Esophagus mucosa (tissue), 1 donor: ENCODE measurements around the gene MAP4K2. TPM values are rescaled to one million over a fixed set of nuclear protein-coding genes. Genes with fewer than 3 reads are reported as not detected.

ENCODE experiments used
- ATAC-seq: fragments of 200-7000 bp; cut with Tn5 transposase; one replicate; pipeline ENCODE4 v1.9.1; 2020
- total RNA-seq: library from RNA; stranded (reverse); gene quantifications from one replicate; pipeline ENCODE4 v1.2.4, GENCODE V29; 2023
- donor health status: DM: yes; HTN: yes; CAD: no.

The MAP4K2 gene
- total RNA-seq, 1 donor from 2014 or later, result 5.4 TPM

DNA sequence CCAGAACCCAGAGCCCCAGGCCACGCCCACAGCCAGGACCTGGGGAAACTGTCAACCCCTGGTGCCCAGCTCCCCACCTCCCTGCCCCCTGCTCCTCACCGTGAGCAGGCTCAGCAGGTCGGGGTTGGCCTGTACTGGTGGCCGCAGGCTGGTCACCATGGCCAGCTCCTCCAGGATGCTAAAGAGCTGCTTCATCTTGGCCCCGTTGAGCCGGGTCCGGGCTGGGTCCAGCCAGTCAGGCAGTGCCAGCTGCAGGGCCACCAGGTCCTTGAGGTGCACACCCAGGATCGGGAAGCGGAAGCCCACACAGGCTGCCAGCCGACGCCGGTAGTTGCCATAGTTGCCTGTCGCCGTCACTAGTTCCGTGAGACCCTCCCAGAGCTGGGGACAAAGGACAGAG, 66.4 kb downstream of the MAP4K2 start:
- peak; percentile 3 for ATAC-seq

GRCh38 chr11:64735725-64736259, 67.2 kb downstream of the MAP4K2 start:
- ATAC-seq, result no peak

Other genes starting within 250 kb of the MAP4K2 start
- gene SLC22A11, start 247.3 kb downstream of the MAP4K2 start, total RNA-seq, result not detected
- gene SLC22A12, start 212.0 kb downstream of the MAP4K2 start, total RNA-seq, result not detected
- gene NRXN2, start 80.0 kb downstream of the MAP4K2 start, total RNA-seq, result 0.12 TPM
- gene RASGRP2, start 59.1 kb downstream of the MAP4K2 start, total RNA-seq, result 1.1 TPM
- gene PYGM, start 43.2 kb downstream of the MAP4K2 start, total RNA-seq, result 0.44 TPM
- gene SF1, start 24.7 kb downstream of the MAP4K2 start, total RNA-seq, result 129 TPM
- 15.6 TPM for gene MEN1, start 7.3 kb upstream of the MAP4K2 start, total RNA-seq
- 20.5 TPM for gene CDC42BPG, start 41.4 kb upstream of the MAP4K2 start, total RNA-seq
- gene EHD1, start 75.4 kb upstream of the MAP4K2 start, total RNA-seq, result 25.6 TPM
- 10.7 TPM for gene ATG2A, start 114.0 kb upstream of the MAP4K2 start, total RNA-seq
- 7.0 TPM for gene PPP2R5B, start 121.5 kb upstream of the MAP4K2 start, total RNA-seq
- not detected for gene GPHA2, start 132.7 kb upstream of the MAP4K2 start, total RNA-seq
- gene MAJIN, start 168.9 kb upstream of the MAP4K2 start, total RNA-seq, result not detected
- gene BATF2, start 193.8 kb upstream of the MAP4K2 start, total RNA-seq, result not detected
- gene ARL2, start 210.9 kb upstream of the MAP4K2 start, total RNA-seq, result 43.9 TPM
- 12.2 TPM for gene SNX15, start 224.2 kb upstream of the MAP4K2 start, total RNA-seq
- 11.3 TPM for gene SAC3D1, start 238.0 kb upstream of the MAP4K2 start, total RNA-seq